Astrocyte (in vitro differentiated cells and primary cell): ENCODE results near the gene COPS6.

Experiments
- EZH2 ChIP-seq: IDR thresholded peaks from 2 replicates; pipeline ENCODE4 v1.6.1; 2012; ENCODE audit warnings: mild to moderate bottlenecking, low read length, inconsistent platforms; ENCODE audit not compliant: insufficient read depth
- TF ChIP-seq, protein P1 (sequence below): IDR thresholded peaks from 2 replicates; pipeline ENCODE4 v1.5.1; 2011; ENCODE audit warnings: low read depth, mild to moderate bottlenecking, inconsistent platforms, low read length, moderate library complexity; ENCODE audit not compliant: insufficient read depth

DNA sequence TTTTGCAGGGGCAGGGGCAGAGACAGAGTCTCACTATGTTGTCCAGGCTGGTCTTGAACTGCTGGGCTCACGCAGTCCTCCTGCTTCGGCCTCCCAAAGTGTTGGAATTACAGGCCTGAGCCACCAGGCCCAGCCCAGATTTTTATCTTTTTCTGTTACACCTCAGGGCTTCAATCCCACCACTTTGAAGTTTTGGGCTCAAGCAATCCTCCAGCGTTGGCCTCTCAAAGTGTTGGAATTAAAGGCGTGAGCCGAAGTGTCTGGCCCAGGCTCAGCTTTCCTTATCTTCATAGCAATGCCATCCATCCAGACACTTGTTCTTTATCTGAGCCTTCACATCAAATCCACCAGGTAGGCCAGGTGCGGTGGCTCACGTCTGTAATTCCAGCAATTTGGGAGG is 26.3 kb downstream of the COPS6 start:
- TF ChIP-seq, protein P1, sequence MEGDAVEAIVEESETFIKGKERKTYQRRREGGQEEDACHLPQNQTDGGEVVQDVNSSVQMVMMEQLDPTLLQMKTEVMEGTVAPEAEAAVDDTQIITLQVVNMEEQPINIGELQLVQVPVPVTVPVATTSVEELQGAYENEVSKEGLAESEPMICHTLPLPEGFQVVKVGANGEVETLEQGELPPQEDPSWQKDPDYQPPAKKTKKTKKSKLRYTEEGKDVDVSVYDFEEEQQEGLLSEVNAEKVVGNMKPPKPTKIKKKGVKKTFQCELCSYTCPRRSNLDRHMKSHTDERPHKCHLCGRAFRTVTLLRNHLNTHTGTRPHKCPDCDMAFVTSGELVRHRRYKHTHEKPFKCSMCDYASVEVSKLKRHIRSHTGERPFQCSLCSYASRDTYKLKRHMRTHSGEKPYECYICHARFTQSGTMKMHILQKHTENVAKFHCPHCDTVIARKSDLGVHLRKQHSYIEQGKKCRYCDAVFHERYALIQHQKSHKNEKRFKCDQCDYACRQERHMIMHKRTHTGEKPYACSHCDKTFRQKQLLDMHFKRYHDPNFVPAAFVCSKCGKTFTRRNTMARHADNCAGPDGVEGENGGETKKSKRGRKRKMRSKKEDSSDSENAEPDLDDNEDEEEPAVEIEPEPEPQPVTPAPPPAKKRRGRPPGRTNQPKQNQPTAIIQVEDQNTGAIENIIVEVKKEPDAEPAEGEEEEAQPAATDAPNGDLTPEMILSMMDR, result no peak
- TF ChIP-seq EZH2, result no peak
